A549 (cell line): ENCODE measurements around the gene SENP7. TPM values are rescaled to one million over a fixed set of nuclear protein-coding genes. Genes with fewer than 3 reads are reported as not detected.
"Not testable (repeated sequence)": the region's sequence is repeated elsewhere in the genome, so short reads cannot be mapped to it uniquely, and the experiment has no call there.

Experiments used
- ATAC-seq, 2 experiments: fragments of 200-7000 bp in 1 of 2; fragments of >200 bp in 1 of 2; cut with Nextera tagmentation in 1 of 2; cut with Tn5 transposase in 1 of 2; 3 replicates each; pipeline versions ENCODE4 v1.8.0 to v1.9.1; 2018 to 2020; ENCODE audit warnings: mild to moderate bottlenecking in 1 of 2, moderate library complexity in 1 of 2
- CTCF ChIA-PET: fragments of 300-600 bp; sonication (Branson Sonifier 250); formaldehyde crosslinking; extraction: SDS; loops from one replicate; lab custom pipeline; 2021; ENCODE audit warnings: antibody characterized with exemption, inconsistent platforms; lab: Yijun Ruan, JAX
- POLR2A ChIA-PET: fragments of 350-600 bp; formaldehyde crosslinking; extraction: SDS; loops from one replicate; lab custom pipeline; 2021; ENCODE audit warnings: antibody characterized with exemption, inconsistent platforms; lab: Yijun Ruan, JAX
- DNase-seq, 2 experiments: peaks; one replicate each; pipeline versions ENCODE4 v3.0.0 to v3.0.0-alpha.2; 2011 to 2016; ENCODE audit warnings: low read depth in 1 of 2, low spot score in 1 of 2
- FAIRE-seq: peaks from 2 replicates; lab custom pipeline; 2011; peaks lifted over from hg19 to GRCh38; lab: Jason Lieb, UNC
- H3K27ac ChIP-seq, 2 experiments: fragments of >200 bp; sonication (Bioruptor Twin); formaldehyde crosslinking; 3 replicates each; pipeline ENCODE4 v1.5.1; 2016 to 2017
- H3K4me1 ChIP-seq: fragments of >200 bp; sonication (Bioruptor Twin); formaldehyde crosslinking; 3 replicates; pipeline ENCODE4 v1.6.1; 2016
- H3K4me2 ChIP-seq: fragments of >200 bp; sonication (Bioruptor Twin); formaldehyde crosslinking; 3 replicates; pipeline ENCODE4 v1.6.1; 2016
- H3K4me3 ChIP-seq: fragments of >200 bp; sonication (Bioruptor Twin); formaldehyde crosslinking; 3 replicates; pipeline ENCODE4 v1.5.1; 2016
- H3K9me3 ChIP-seq: fragments of >200 bp; sonication (Bioruptor Twin); formaldehyde crosslinking; 3 replicates; pipeline ENCODE4 v1.6.1; 2016
- CTCF ChIP-seq: fragments of >200 bp; sonication (Bioruptor Twin); formaldehyde crosslinking; IDR thresholded peaks from 3 replicates; pipeline ENCODE4 v1.5.1; 2016
- FOXS1 ChIP-seq: fragments of 250-450 bp; sonication (Bioruptor Pico); IDR thresholded peaks from 2 replicates; pipeline ENCODE4 v1.5.0; 2020; ENCODE audit warnings: mild to moderate bottlenecking, moderate library complexity
- MAFK ChIP-seq: fragments of 450-650 bp; IDR thresholded peaks from 2 replicates; pipeline ENCODE4 v1.6.1; 2014; ENCODE audit not compliant: partially characterized antibody
- NFE2L2 ChIP-seq: fragments of 150-350 bp; conservative IDR thresholded peaks from 2 replicates; pipeline ENCODE4 v1.6.1; 2014; ENCODE audit warnings: low read length
- RNF2 ChIP-seq: fragments of 200-600 bp; sonication (generic); IDR thresholded peaks from 2 replicates; pipeline ENCODE4 v1.6.1; 2016; ENCODE audit warnings: low read depth, mild to moderate bottlenecking, antibody characterized with exemption, moderate library complexity, borderline replicate concordance
- ZFP36 ChIP-seq: fragments of 450-650 bp; IDR thresholded peaks from 2 replicates; pipeline ENCODE4 v1.6.1; 2014; ENCODE audit warnings: borderline replicate concordance; ENCODE audit not compliant: partially characterized antibody
- ZSCAN20 ChIP-seq: fragments of 250-450 bp; sonication (Bioruptor Pico); IDR thresholded peaks from 2 replicates; pipeline ENCODE4 v1.8.0; 2022; ENCODE audit warnings: mild to moderate bottlenecking, moderate library complexity
- WGBS: methylation state at CpG from one replicate; pipeline ENCODE4 v1.1.6; 2017; ENCODE audit errors: missing lambda C conversion rate; 5-methylcytosine and 5-hydroxymethylcytosine counted together
- polyA plus RNA-seq, 4 experiments: library from polyadenylated mRNA; depleted of rRNA in 3 of 4; stranded (reverse); fragments of >200 nt; fragmentation: RNase III in 1 of 4; extraction: RNeasy Plus Mini Kit Qiagen cat#74134 plus additional on column Dnase treatment in 1 of 4; gene quantifications; 2 replicates in 3 of 4; 3 replicates in 1 of 4; pipeline ENCODE4 v1.2.3, GENCODE V29; 2011 to 2017
- TF ChIP-seq, protein P1 (sequence below): IDR thresholded peaks from 2 replicates; pipeline ENCODE4 v1.6.1; 2012; ENCODE audit warnings: low read depth, borderline replicate concordance

The SENP7 gene
- polyA plus RNA-seq, 2 of the 4 experiments (the other 2 are of a cell fraction), result 3.1 to 10.3 TPM

DNA sequence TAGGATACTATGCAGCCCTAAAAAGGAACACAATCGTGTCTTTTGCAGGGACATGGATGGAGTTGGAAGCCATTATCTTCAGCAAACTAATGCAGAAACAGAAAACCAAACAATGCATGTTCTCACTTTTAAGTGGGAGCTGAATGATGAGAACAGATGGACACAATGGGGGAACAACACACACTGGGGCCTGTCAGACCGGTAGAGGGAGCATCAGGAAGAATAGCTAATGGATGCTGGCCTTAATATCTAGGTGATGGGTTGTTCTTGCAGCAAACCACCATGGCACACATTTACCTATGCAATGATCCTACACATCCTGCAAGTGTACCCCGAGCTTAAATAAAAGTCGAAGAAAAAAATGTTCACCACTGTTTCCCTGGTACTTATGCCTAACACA, 17.5 kb downstream of the SENP7 start:
- H3K27ac ChIP-seq, result no peak overlapping the region
- POLR2A ChIA-PET, result no interaction called here
- WGBS, result 63% methylated on average over 4 of the region's 4 CpGs
- H3K4me3 ChIP-seq, result no peak overlapping the region
- TF ChIP-seq CTCF (0 out of 3 replicates have a peak, but pooled peaks have one; percentile 21), FOXS1 (CRISPR knock-in tag) (no peak), ZFP36 (no peak)
- TF ChIP-seq, protein P1, sequence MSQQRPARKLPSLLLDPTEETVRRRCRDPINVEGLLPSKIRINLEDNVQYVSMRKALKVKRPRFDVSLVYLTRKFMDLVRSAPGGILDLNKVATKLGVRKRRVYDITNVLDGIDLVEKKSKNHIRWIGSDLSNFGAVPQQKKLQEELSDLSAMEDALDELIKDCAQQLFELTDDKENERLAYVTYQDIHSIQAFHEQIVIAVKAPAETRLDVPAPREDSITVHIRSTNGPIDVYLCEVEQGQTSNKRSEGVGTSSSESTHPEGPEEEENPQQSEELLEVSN, result no peak
- H3K9me3 ChIP-seq, result no peaks in the 10 kb centered on the region
- CTCF ChIA-PET, result interaction anchor here (0.7 to 1.0 kb wide), 3 partner anchors 10 to 143 kb away, joined by 3 to 4 read pairs (median 3); no protein-coding TSS in a partner anchor
- peak in 1 of 2 experiments; percentile 27 for DNase-seq
- ATAC-seq, result peak in 1 of 2 experiments; percentile 77; a peak in 3 of 6 replicates
- H3K4me1 ChIP-seq, result no peaks in the 10 kb centered on the region
- no peak overlapping the region for H3K4me2 ChIP-seq
- FAIRE-seq, result no peak

DNA sequence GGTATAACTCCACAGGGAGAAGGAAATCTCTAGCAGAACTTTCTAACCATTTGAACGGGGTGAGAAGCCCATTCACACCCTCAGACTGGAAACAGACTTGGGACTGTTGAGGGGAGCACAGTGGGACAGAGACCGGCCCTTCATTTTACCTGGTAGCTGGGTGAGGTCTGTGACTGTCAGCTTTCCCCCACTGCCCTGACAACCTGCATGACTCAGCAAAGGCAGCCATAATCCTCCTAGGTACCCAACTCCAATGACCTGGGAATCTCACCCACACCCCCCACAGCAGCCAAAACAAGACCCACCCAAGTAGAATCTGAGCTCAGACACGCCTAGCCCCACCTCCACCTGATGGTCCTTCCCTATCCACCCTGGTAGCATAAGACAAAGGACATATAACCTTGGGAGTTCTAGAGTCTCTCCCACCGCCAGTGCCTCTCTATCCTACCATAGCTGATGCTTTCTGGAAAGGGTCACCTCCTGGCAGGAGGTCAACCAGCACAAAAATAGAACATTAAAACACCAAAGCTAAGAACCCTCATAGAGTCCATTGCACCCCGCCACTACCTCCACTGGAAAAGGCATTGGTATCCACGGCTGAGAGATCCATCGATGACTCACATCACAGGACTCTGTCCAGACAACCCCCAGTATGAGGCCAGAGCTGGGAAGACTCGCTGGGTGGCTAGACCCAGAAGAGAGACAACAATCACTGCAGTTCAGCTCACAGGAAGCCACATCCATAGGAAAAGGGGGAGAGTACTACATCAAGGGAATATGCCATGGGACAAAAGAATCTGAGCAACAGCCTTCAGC, 28.0 kb downstream of the SENP7 start:
- no peak for FAIRE-seq
- CTCF ChIA-PET, result interaction anchor here (1.4 kb wide), 1 partner anchor 11 kb away, joined by 4 read pairs; no protein-coding TSS in a partner anchor
- peak overlapping the region; percentile 38; the same call in 2 of the 3 replicates for H3K4me2 ChIP-seq

DNA sequence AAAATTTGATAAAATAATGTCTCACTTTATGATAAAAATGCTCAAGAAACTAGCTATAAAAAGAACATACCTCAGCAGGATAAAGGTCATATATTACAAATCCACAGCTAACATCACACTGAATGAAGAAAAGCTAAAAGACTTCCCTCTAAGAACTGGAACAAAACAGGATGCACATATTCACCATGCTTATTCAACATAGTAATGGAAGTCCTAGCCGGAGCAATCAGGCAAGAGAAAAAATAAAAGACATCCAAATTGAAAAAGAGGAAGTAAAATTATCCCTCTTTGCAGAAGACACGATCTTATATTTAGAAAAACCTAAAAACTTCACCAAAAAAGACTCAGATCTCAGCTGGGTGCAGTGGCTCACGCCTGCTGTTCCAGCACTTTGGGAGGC, 34.0 kb downstream of the SENP7 start:
- peak; percentile 13 for FAIRE-seq

More for the DNA sequence above, 28.0 kb downstream of the SENP7 start:
- peak in 1 of 2 experiments; percentile 11 for DNase-seq
- TF ChIP-seq MAFK, result peak; percentile 26
- no peak for TF ChIP-seq ZSCAN20 (CRISPR knock-in tag)
- TF ChIP-seq NFE2L2, result peak; percentile 23; the same call in 1 of the 2 replicates
- TF ChIP-seq, all 56 proteins: peak for 2
- Histone ChIP-seq H3K4me1 (peaks cover 8% of the 10 kb centered on the region), H3K9me3 (no peaks in the 10 kb centered on the region), H3K4me3 (no peak overlapping the region), H3K27ac (peak overlapping the region; percentile 42 to 71; a peak in 4 of 6 replicates)
- WGBS, result 80% methylated on average over 8 of the region's 8 CpGs
- peak; percentile 58 to 64; a peak in 3 of 6 replicates for ATAC-seq
- POLR2A ChIA-PET, result no interaction called here

DNA sequence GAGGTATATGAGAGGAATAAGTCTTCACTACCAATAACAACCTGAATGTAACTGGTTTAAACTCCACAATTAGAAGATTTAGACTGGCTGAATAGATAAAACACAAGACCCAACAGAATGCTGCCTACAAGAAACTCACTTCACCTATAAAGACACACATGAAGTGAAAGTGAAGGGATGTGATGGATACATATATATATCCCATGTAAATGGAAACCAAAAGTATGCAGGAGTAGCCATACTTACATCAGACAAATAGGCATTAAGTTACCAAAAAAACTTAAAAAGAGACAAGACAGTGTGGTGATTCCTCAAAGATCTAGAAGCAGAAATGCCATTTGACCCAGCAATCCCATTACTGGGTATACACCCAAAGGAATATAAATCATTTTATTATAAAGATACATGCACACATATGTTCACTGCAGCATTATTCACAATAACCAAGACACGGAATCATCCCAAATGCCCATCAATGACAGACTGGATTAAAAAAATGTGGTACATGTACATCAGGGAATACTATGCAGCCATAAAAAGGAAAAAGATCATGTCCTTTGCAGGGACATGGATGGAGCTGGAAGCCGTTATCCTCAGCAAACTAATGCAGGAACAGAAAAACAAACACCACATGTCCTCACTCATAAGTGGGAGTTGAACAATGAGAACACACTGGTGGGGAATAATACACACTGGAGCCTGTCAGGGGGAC, 38.0 kb downstream of the SENP7 start:
- FAIRE-seq, result not testable (repeated sequence)

More for the DNA sequence above, 34.0 kb downstream of the SENP7 start:
- no peak for DNase-seq
- ChIA-PET POLR2A (no interaction called here), CTCF (interaction anchor here (1.1 to 1.2 kb wide), 2 partner anchors 14 to 63 kb away, joined by 3 read pairs; no protein-coding TSS in a partner anchor)
- no peaks in the 10 kb centered on the region for H3K4me1 ChIP-seq
- no peak for TF ChIP-seq RNF2
- TF ChIP-seq, protein P1, result no peak
- no peak overlapping the region for H3K4me2 ChIP-seq
- H3K27ac ChIP-seq, result no peak overlapping the region
- H3K4me3 ChIP-seq, result no peak overlapping the region
- WGBS, result 69% methylated on average over 3 of the region's 3 CpGs
- ATAC-seq, result no peak
- H3K9me3 ChIP-seq, result no peaks in the 10 kb centered on the region

GRCh38 chr3:101468676-101469075, 44.3 kb downstream of the SENP7 start:
- POLR2A ChIA-PET, DNase-seq, H3K27ac ChIP-seq, H3K4me2 ChIP-seq, CTCF ChIA-PET, H3K4me3 ChIP-seq, H3K9me3 ChIP-seq, FAIRE-seq, H3K4me1 ChIP-seq, ATAC-seq: not testable (repeated sequence)
- 81% methylated on average over 4 of the region's 4 CpGs for WGBS

More for the DNA sequence above, 38.0 kb downstream of the SENP7 start:
- 58% methylated on average over 2 of the region's 2 CpGs for WGBS
- CTCF ChIA-PET, H3K27ac ChIP-seq, H3K4me2 ChIP-seq, ATAC-seq, H3K4me1 ChIP-seq, H3K9me3 ChIP-seq, POLR2A ChIA-PET, H3K4me3 ChIP-seq, DNase-seq: not testable (repeated sequence)

DNA sequence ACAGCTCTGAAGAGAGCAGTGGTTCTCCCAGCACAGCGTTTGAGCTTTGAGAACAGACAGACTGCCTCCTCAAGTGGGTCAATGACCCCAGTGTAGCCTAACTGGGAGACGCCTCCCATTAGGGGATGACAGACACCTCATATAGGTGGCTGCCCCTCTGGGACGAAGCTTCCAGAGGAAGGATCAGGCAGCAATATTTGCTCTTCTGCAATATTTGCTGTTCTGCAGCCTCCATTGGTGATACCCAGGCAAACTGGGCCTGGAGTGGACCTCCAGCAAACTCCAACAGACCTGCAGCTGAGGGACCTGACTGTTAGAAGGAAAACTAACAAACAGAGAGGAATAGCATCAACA, 45.7 kb downstream of the SENP7 start:
- H3K4me1 ChIP-seq, POLR2A ChIA-PET, ATAC-seq, H3K4me3 ChIP-seq, H3K9me3 ChIP-seq, DNase-seq, FAIRE-seq, H3K27ac ChIP-seq: not testable (repeated sequence)
- no CpG with 5 or more reads among the region's 3 CpGs for WGBS
- CTCF ChIA-PET, result interaction anchor here (1.1 kb wide), 1 partner anchor 10 kb away, joined by 3 read pairs; no protein-coding TSS in a partner anchor
- H3K4me2 ChIP-seq, result peak overlapping the region; percentile 67; the same call in 2 of the 3 replicates
